ENCODE results near the gene BABAM2.

Gene BABAM2

GRCh38 chr2:28035163-28035690 lies 144.7 kb downstream of the BABAM2 start:
- DNase-seq: no peak

- no peak for DNase-seq
Measured at GRCh38 chr2:28035816-28036215, 145.3 kb downstream of the BABAM2 start.

DNA sequence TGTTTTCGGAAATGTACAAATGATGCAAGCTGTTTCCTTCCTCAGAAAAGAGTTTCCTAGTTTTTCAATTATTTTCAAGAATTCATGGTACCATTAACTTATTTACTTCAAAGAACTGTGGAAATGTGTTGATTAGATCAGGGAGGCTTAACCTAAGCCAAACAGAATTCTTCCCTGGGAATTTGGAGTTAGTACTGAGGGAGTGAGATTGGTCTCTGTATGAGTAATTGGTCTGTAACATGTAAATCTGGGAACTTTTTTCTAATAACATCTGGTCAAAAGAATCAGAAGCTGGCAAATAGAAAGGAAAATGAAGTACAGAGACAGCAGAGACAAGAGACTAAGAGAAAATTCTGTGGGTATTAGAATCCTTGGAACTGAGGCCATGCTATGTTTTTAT lies 145.8 kb downstream of the BABAM2 start:
- DNase-seq: no peak

DNA sequence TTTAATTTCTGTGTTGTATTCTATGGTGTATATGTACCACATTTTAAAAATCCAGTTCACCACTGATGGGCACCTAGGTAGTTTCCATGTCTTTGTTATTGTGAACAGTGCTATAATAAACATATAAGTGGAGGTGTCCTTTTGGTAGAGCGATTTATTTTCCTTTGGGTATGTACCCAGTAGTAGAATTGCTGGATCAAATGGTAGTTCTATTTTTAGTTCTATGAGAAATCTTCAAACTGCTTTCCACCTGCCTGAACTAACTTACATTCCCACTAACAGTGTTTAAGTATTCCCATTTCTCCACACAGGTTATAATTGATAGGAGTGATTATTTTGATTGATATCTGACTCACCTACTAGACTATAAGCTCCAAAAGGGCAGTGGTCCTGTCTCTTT lies 148.2 kb downstream of the BABAM2 start:
- DNase-seq: no peak

GRCh38 chr2:28045676-28046351 lies 155.3 kb downstream of the BABAM2 start:
- DNase-seq: no peak

DNA sequence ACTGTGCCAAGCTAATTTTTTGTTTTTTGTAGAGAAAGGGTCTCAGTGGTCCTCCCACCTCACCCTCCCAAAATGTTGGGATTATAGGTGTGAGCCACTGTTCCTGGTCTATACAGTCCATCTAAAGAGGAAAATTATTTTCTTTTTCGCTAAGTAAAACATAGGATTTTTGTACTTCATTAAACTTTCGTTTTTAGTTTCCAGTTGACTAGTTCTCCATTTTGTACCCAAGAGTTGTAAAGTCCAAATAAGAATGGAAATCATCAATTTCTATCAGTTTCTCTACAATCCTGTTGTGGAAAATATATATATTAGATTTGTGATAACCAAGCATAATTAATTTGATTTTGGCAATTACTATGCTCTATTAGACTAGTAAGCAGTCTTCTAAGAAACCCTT lies 156.4 kb downstream of the BABAM2 start:
- no peak for DNase-seq

- DNase-seq: no peak
Measured at GRCh38 chr2:28047681-28048080, 157.2 kb downstream of the BABAM2 start.

DNA sequence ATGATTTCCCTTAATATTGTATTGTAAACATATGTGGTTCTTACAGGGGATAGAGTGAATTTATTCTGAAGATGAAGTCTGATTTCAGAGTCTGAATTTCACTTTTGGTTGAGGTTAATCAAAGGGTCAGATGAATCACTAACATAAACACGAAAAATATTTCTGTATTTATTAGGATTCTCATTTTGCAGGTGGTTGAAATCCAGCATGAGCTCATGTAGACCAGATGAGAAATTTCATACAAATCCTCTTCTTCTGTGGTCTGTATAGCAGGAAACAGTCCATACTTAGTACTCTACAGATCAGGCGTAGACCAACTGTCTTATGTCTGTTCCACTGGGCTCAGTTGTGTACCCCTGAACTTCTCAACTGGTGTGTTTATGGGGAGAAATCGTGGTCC lies 157.8 kb downstream of the BABAM2 start:
- DNase-seq: no peak

- no peak for DNase-seq
Measured at GRCh38 chr2:28049416-28049815, 158.9 kb downstream of the BABAM2 start.

GRCh38 chr2:28049899-28050298 lies 159.4 kb downstream of the BABAM2 start:
- DNase-seq: no peak

GRCh38 chr2:28052691-28053090 lies 162.2 kb downstream of the BABAM2 start:
- DNase-seq: no peak

DNA sequence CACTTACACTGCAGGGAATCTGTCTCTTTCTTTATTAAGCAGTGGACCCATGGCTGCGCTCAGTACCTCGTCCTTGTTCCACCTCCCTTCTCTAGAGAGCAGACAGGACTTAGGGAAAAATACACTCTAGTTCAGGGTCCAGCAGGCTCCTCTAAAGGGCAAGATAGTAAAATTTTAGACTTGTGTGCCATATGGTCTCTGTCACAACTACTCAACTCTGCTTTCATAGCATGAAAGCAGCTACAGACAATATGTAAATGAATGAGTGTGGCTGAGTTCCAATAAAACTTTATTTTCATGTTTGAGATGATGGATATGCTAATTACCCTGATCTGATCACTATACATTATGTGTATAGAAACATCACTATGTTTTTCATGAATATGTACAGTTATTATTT lies 163.1 kb downstream of the BABAM2 start:
- DNase-seq: no peak

DNA sequence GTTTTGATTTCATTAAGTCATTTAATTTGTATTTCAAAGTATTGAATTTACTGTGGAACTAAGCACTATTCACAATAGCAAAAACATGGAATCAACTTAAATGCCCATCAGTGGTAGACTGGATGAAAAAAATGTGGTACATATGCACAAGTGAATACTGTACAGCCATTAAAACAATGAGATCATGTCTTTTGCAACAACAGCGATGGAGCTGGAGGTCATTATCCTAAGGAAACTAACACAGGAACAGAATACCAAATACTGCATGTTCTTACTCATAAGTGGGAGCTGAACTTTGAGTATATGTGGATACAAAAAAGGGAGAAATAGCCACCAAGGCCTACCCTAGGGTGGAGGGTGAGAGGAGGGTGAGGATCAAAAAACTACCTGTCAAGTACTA lies 164.4 kb downstream of the BABAM2 start:
- no peak for DNase-seq

GRCh38 chr2:28055325-28055970 lies 164.9 kb downstream of the BABAM2 start:
- no peak for DNase-seq

- DNase-seq: no peak
Measured at GRCh38 chr2:28058791-28059190, 168.3 kb downstream of the BABAM2 start.

GRCh38 chr2:28062867-28063266 lies 172.3 kb downstream of the BABAM2 start:
- DNase-seq: no peak

DNA sequence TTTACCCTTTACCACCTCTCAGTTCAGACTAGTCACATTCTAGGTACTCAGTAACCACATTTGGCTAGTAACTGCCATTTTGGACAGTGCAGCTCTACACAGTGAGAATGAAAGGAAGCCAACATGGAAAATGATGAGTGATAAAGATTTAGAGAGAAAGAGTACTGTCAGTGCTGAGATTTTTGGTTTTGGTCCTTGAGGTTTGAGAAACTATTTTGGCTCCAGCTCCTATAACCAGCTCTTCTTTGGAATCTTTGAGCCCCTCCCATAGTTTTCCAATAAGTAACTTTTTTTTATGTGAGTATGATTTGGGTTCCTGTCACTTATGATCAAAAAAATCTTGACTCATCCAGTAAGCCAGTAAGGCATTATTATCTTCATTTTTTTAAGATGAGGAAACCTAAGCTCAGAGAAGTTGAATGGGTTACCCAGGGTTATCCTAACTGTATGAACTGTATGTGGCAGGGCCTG lies 173.0 kb downstream of the BABAM2 start:
- DNase-seq: no peak

DNA sequence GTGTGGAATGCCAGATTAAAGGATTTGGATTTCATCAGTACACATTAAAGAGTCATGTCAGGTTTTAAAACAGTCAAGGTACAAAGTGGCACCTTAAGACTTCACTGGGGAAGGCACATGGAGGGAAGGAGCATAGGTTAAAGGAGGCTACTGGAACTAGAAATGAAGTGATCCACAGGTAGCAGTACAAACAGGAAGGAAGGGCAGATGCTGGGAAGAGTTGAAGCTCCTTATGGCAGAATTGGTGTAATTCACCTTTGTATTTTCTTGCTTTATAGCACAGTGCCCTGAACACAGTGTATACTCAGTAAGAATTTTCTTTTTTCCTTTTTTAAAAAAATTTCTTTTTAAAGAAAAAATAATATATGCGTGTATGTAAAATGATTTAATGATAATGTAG lies 177.1 kb downstream of the BABAM2 start:
- no peak for DNase-seq

DNA sequence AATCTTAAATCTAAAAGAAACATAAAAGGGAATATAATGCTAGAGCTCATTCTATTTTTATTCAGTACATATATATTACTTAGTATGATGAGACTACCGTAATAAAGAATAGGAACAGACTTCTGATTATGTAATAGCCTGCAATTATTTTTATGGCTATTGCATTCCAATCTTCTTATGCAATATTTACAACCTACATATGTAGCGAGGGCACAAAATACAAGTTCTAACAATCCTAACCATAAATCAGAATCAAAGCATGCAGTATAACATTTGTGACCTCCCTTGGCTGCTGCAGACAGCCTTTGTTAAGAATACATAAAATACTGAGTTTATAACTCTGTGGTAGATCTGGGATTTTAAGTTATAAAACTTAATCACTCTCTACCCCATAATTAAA lies 177.6 kb downstream of the BABAM2 start:
- DNase-seq: no peak

DNA sequence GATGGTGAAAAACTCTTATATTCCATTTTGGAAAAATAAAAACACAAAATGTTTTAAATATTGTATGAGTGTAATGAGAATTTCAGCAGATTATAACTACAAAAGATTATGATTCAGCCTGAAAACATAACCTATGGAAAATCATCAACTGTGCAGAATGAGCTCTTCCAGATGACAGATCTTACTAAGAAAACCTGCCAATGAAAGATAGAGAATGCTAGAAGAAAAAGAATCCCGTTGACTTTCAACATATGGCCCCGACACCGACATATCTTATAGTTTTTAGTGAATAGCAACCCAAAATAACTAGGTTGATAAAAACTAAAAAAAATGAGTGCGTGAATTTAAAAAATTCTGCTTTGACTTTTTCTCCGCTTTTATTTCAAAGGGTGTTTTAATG lies 178.0 kb downstream of the BABAM2 start:
- no peak for DNase-seq

- no peak for DNase-seq
Measured at GRCh38 chr2:28071221-28071620, 180.7 kb downstream of the BABAM2 start.

DNA sequence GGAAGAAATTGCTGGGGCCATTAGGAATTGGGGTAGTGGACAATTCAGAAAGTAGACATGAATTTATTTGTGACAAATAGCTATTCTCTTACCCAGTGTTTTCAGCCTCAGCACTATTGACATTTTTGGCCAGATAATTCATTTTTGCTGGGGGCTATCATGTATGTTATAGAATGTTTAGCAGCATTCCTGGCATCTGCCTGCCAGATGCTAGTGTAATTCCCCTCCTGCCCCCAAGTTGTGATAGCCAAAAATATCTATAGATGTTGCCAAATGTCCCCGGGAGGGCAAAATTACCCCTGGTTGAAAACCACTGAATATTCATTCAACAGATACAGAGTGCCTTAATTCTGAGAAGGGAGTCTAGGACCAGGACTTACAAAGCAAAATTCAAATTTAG lies 183.6 kb downstream of the BABAM2 start:
- no peak for DNase-seq

- no peak for DNase-seq
Measured at GRCh38 chr2:28080911-28081310, 190.4 kb downstream of the BABAM2 start.

GRCh38 chr2:28082131-28082530 lies 191.6 kb downstream of the BABAM2 start:
- DNase-seq: no peak

GRCh38 chr2:28083476-28083875 lies 192.9 kb downstream of the BABAM2 start:
- DNase-seq: no peak
